Lower leg skin (tissue), 3 donors: ENCODE measurements around the gene AMMECR1L.

Experiments used
- POLR2A ChIP-seq, 2 donors: fragments of 450-650 bp; IDR thresholded peaks; one replicate each; pipeline ENCODE4 v1.6.1; 2016 to 2017; ENCODE audit warnings: antibody characterized with exemption in 2 of 2, mild to moderate bottlenecking in 1 of 2, moderate library complexity in 1 of 2
- TF ChIP-seq, protein P1 (sequence below), 3 donors: fragments of 450-650 bp; IDR thresholded peaks; one replicate each; pipeline ENCODE4 v1.5.1; 2016; ENCODE audit warnings: antibody characterized with exemption in 3 of 3, mild to moderate bottlenecking in 3 of 3, moderate library complexity in 2 of 3

DNA sequence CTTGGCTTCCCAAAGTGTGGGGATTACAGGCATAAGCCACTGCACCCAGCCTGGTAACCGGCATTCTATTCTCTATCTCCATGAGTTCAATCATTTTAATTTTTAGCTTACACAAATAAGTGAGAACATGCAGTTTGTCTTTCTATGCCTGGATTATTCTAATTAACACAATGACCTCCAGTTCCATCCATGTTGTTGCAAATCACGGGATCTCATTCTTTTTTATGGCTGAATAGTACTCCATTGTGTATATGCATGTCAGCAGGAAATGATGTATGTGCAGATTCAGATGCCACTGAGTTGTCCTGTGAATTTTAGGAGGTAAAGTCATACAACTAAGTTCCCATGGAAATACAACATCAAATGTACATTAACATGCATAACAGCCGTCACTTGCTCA lies 24.7 kb upstream of the AMMECR1L start:
- TF ChIP-seq, protein P1, sequence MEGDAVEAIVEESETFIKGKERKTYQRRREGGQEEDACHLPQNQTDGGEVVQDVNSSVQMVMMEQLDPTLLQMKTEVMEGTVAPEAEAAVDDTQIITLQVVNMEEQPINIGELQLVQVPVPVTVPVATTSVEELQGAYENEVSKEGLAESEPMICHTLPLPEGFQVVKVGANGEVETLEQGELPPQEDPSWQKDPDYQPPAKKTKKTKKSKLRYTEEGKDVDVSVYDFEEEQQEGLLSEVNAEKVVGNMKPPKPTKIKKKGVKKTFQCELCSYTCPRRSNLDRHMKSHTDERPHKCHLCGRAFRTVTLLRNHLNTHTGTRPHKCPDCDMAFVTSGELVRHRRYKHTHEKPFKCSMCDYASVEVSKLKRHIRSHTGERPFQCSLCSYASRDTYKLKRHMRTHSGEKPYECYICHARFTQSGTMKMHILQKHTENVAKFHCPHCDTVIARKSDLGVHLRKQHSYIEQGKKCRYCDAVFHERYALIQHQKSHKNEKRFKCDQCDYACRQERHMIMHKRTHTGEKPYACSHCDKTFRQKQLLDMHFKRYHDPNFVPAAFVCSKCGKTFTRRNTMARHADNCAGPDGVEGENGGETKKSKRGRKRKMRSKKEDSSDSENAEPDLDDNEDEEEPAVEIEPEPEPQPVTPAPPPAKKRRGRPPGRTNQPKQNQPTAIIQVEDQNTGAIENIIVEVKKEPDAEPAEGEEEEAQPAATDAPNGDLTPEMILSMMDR (IDR thresholded peaks at IDR 0.05): no peak
- no peak for TF ChIP-seq POLR2A (IDR thresholded peaks at IDR 0.05)
